A673 (cell line): ENCODE measurements around the gene STK17A.

Experiments
- CTCF ChIP-seq: fragments of 300-800, 200-600 bp; sonication (generic); conservative IDR thresholded peaks from 2 replicates; pipeline ENCODE4 v1.5.1; 2017; ENCODE audit warnings: low read depth, mild to moderate bottlenecking, antibody characterized with exemption, low read length, moderate library complexity, mixed read lengths
- EZH2 ChIP-seq: fragments of 200-600 bp; sonication (generic); IDR thresholded peaks from 2 replicates; pipeline ENCODE4 v1.6.1; 2017; ENCODE audit warnings: borderline replicate concordance, low read depth, mild to moderate bottlenecking, mixed read lengths, antibody characterized with exemption, low read length; ENCODE audit not compliant: poor library complexity, severe bottlenecking

DNA sequence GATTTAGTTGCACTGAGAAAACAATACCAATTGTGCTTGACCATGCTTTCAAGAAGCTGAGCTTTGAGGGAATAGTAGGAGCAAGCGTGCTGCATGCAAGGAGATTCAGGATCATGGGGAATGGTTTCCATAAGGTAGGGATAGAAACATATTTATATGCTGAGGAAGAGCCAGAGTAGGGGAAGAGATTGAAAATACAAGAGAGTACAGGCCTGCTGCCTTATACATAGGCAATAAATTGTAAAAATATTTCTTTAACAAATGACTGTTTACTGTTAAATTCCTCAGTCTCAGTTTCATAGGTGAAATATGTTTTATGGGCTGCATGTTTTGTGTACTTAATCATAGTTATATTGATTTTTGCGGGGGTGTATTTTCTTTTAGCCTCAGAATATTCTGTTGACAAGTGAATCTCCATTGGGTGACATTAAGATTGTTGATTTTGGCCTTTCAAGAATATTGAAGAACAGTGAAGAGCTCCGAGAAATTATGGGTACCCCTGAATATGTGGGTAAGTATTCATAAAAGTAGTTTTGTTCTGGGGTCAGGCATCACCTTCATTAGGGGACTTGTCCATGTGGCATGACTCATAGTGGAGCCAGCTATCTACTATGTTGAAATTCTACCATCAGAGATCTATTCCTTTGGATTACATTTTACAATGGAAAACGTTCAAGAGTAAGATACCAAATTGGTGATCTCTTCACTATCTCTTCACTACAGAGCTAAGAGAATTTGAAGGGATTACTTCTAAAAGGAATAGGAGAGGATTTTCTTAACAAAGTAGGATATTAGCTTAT, 36.5 kb downstream of the STK17A start:
- TF ChIP-seq CTCF (no peak), EZH2 (no peak)
